Activated CD8-positive, alpha-beta T cell treated with anti-CD3 and anti-CD28 coated beads for 36 hours (primary cell): ENCODE measurements around the gene FAM110A. TPM values are rescaled to one million over a fixed set of nuclear protein-coding genes. Genes with fewer than 3 reads are reported as not detected.

Experiments used
- ATAC-seq: fragments of 200-7000 bp; cut with Tn5 transposase; one replicate; pipeline ENCODE4 v1.10.0; 2021; ENCODE audit warnings: mild to moderate bottlenecking, moderate library complexity
- CTCF ChIA-PET: fragments of 350-600 bp; sonication (Branson Sonifier 250); formaldehyde crosslinking; loops from one replicate; lab custom pipeline; 2021; ENCODE audit warnings: antibody characterized with exemption; lab: Charles Lee
- POLR2A ChIA-PET: fragments of 350-600 bp; sonication (Branson Sonifier 250); formaldehyde crosslinking; loops from one replicate; lab custom pipeline; 2021; ENCODE audit warnings: antibody characterized with exemption; lab: Charles Lee
- DNase-seq: peaks from one replicate; pipeline ENCODE4 v3.0.0-alpha.2; 2020
- H3K27ac Mint-ChIP-seq: one replicate; pipeline ENCODE4 v1.8.0; 2021; ENCODE audit warnings: mild to moderate bottlenecking, mixed read lengths
- H3K27me3 Mint-ChIP-seq: one replicate; pipeline ENCODE4 v1.8.0; 2021; ENCODE audit warnings: mixed read lengths
- H3K36me3 Mint-ChIP-seq: one replicate; pipeline ENCODE4 v1.8.0; 2021; ENCODE audit warnings: low read depth, mixed read lengths
- H3K4me1 Mint-ChIP-seq: one replicate; pipeline ENCODE4 v1.8.0; 2021; ENCODE audit warnings: low read depth, mixed read lengths
- H3K4me3 Mint-ChIP-seq: one replicate; pipeline ENCODE4 v1.8.0; 2021; ENCODE audit warnings: mild to moderate bottlenecking, moderate library complexity, mixed read lengths
- H3K9me3 Mint-ChIP-seq: one replicate; pipeline ENCODE4 v1.8.0; 2021; ENCODE audit warnings: mixed read lengths
- intact Hi-C: fragments of 100-400 bp; cut with micrococcal nuclease; formaldehyde crosslinking; loops from one replicate; pipeline ENCODE4 v1.10.0; 2022
- total RNA-seq, 2 experiments: library from RNA; stranded (reverse); gene quantifications; one replicate each; pipeline ENCODE4 v1.2.3, GENCODE V29; 2021
- TF ChIP-seq, protein P1 (sequence below): fragments of 200-600 bp; IDR thresholded peaks from one replicate; pipeline ENCODE4 v1.8.0; 2022; ENCODE audit warnings: antibody characterized with exemption, mild to moderate bottlenecking

The FAM110A gene
- total RNA-seq, 2 experiments from 2014 or later: 20.5 to 23.1 TPM

GRCh38 chr20:815914-816606 is 17.5 kb upstream of the FAM110A start:
- DNase-seq (peak; percentile 79), ATAC-seq (peak; percentile 75)
- POLR2A ChIA-PET: interaction anchor here (1.8 kb wide), 1 partner anchor 140 kb away, joined by 5 read pairs; no protein-coding TSS in a partner anchor
- TF ChIP-seq, protein P1, sequence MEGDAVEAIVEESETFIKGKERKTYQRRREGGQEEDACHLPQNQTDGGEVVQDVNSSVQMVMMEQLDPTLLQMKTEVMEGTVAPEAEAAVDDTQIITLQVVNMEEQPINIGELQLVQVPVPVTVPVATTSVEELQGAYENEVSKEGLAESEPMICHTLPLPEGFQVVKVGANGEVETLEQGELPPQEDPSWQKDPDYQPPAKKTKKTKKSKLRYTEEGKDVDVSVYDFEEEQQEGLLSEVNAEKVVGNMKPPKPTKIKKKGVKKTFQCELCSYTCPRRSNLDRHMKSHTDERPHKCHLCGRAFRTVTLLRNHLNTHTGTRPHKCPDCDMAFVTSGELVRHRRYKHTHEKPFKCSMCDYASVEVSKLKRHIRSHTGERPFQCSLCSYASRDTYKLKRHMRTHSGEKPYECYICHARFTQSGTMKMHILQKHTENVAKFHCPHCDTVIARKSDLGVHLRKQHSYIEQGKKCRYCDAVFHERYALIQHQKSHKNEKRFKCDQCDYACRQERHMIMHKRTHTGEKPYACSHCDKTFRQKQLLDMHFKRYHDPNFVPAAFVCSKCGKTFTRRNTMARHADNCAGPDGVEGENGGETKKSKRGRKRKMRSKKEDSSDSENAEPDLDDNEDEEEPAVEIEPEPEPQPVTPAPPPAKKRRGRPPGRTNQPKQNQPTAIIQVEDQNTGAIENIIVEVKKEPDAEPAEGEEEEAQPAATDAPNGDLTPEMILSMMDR: peak; percentile 98
- Mint-ChIP-seq H3K4me1 (peaks cover 6% of the 10 kb centered on the region), H3K27ac (no peak overlapping the region), H3K9me3 (no peaks in the 10 kb centered on the region), H3K4me3 (no peak overlapping the region), H3K36me3 (no peaks in the 10 kb centered on the region), H3K27me3 (peaks cover 11% of the 10 kb centered on the region)
- CTCF ChIA-PET: interaction anchor here (0.5 to 9.8 kb wide), 19 partner anchors 11 to 396 kb away, joined by 3 to 266 read pairs (median 3); partner anchors contain the start of gene FAM110A
- intact Hi-C loops: loop anchor here (1.0 kb wide), 1 partner anchor 140 kb away; no protein-coding TSS in a partner anchor

GRCh38 chr20:818001-818664 is 15.4 kb upstream of the FAM110A start:
- H3K27me3 Mint-ChIP-seq: peaks cover 5% of the 10 kb centered on the region
- intact Hi-C loops: no loop called here
- no peaks in the 10 kb centered on the region for H3K9me3 Mint-ChIP-seq
- ChIA-PET CTCF (interaction anchor here (0.6 to 9.8 kb wide), 26 partner anchors 9 to 397 kb away, joined by 3 to 266 read pairs (median 3); partner anchors contain the start of gene FAM110A), POLR2A (no interaction called here)
- no peak for DNase-seq
- TF ChIP-seq, protein P1: no peak
- no peaks in the 10 kb centered on the region for H3K36me3 Mint-ChIP-seq
- no peak overlapping the region for H3K4me3 Mint-ChIP-seq
- no peak overlapping the region for H3K27ac Mint-ChIP-seq
- ATAC-seq: no peak
- peaks cover 6% of the 10 kb centered on the region for H3K4me1 Mint-ChIP-seq

DNA sequence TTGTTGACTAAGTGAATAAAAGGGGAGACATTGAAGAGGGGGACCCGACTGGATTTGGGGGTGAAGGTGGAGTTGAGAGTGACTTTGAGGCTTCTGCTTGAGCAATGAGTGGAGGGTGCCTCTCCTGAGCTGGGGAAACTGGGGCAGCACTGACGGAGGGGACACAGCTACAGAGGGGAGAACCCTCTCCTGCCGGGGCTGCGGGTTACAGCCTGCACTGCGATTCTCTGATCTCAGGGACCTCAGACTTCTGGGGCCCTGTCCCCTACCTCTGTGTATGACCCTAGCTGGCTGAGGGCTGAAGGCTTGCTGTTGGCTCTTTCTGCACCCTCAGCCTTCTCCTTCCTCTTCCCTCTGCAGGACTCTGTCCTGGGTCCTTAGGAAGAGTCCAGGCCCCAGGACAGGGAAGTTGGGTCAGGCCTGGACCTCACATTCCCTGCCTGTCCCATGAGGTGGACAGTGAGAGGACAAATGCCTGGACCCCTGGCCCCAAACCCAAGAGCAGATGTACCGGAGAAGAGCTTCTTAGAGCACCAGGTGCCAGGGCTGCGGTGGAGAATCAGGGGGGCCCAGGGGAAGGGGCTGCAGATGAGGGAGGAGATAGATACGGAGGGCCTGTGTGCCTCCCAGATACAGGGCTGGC is 13.7 kb upstream of the FAM110A start:
- ChIA-PET CTCF (interaction anchor here (9.8 kb wide), 1 partner anchor 139 kb away, joined by 266 read pairs; no protein-coding TSS in a partner anchor), POLR2A (no interaction called here)
- H3K4me1 Mint-ChIP-seq: peaks cover 6% of the 10 kb centered on the region
- H3K27ac Mint-ChIP-seq: no peak overlapping the region
- TF ChIP-seq, protein P1: no peak
- no peak overlapping the region for H3K4me3 Mint-ChIP-seq
- no peaks in the 10 kb centered on the region for H3K36me3 Mint-ChIP-seq
- H3K9me3 Mint-ChIP-seq: no peaks in the 10 kb centered on the region
- intact Hi-C loops: no loop called here
- peaks cover 5% of the 10 kb centered on the region for H3K27me3 Mint-ChIP-seq
- DNase-seq (no peak), ATAC-seq (no peak)

DNA sequence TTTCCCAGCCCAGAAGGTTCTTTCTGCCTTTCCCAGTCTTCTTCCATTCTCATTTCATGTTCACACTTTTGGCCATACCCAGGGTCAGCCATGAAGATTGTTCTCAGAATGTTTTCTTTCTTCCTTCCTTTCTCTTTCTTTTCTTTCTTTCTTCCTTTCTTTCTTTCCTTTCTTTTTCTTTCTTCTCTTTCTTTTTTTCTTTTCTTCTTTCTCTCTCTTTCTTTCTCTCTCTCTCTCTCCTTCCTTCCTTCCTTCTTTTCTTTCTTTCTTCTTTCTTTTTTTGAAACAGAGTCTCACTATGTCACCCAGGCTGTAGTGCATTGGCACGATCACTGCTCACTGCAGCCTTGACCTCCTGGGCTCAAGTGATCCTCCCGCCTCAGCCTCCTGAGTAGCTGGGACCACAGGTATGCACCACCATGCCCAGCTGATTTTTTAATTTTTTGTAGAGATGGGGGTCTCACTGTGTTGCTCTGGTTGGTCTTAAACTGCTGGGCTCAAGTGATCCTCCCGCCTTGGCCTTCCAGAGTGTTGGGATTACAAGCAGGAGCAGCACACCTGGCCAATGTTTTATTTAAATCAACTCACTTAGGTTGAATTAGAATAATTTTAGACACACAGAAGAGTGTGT is 13.1 kb upstream of the FAM110A start:
- no peaks in the 10 kb centered on the region for H3K36me3 Mint-ChIP-seq
- no peak for DNase-seq
- H3K4me1 Mint-ChIP-seq: peaks cover 6% of the 10 kb centered on the region
- ATAC-seq: no peak
- ChIA-PET CTCF (interaction anchor here (9.8 kb wide), 1 partner anchor 138 kb away, joined by 266 read pairs; no protein-coding TSS in a partner anchor), POLR2A (no interaction called here)
- TF ChIP-seq, protein P1: no peak
- no peaks in the 10 kb centered on the region for H3K9me3 Mint-ChIP-seq
- peaks cover 5% of the 10 kb centered on the region for H3K27me3 Mint-ChIP-seq
- no peak overlapping the region for H3K4me3 Mint-ChIP-seq
- H3K27ac Mint-ChIP-seq: peak overlapping the region; percentile 25
- intact Hi-C loops: no loop called here
